GM18907 (cell line): ENCODE measurements around the gene TEAD2.

Experiments
- ATAC-seq: cut with Tn5 transposase; IDR thresholded peaks from one replicate; pipeline ENCODE4 v1.9.1; 2021; ENCODE audit warnings: mild to moderate bottlenecking, moderate library complexity; ENCODE audit not compliant: unreplicated experiment

Gene TEAD2

GRCh38 chr19:49362048-49362928, at the start of gene TEAD2:
TEAD2 (minus strand) TSS chr19:49362416; CDS start chr19:49360075, 2,341 bp downstream.
- ATAC-seq = no peak

- ATAC-seq = no peak
Measured at GRCh38 chr19:49411681-49412326, 49.6 kb upstream of the TEAD2 start.

- no peak for ATAC-seq
Measured at GRCh38 chr19:49409441-49410029, 47.3 kb upstream of the TEAD2 start.

- no peak for ATAC-seq
Measured at GRCh38 chr19:49408816-49409440, 46.7 kb upstream of the TEAD2 start.

GRCh38 chr19:49407482-49408015, 45.3 kb upstream of the TEAD2 start:
- ATAC-seq = no peak

- ATAC-seq = no peak
Measured at GRCh38 chr19:49407079-49407478, 44.9 kb upstream of the TEAD2 start.

GRCh38 chr19:49403404-49404187, 41.4 kb upstream of the TEAD2 start:
- no peak for ATAC-seq

GRCh38 chr19:49400029-49400428, 37.8 kb upstream of the TEAD2 start:
- ATAC-seq = no peak

- no peak for ATAC-seq
Measured at GRCh38 chr19:49398931-49399330, 36.7 kb upstream of the TEAD2 start.

- no peak for ATAC-seq
Measured at GRCh38 chr19:49398001-49398615, 35.9 kb upstream of the TEAD2 start.

- no peak for ATAC-seq
Measured at GRCh38 chr19:49396738-49397505, 34.7 kb upstream of the TEAD2 start.

- no peak for ATAC-seq
Measured at GRCh38 chr19:49395581-49396407, 33.6 kb upstream of the TEAD2 start.

- no peak for ATAC-seq
Measured at GRCh38 chr19:49393881-49394280, 31.7 kb upstream of the TEAD2 start.

GRCh38 chr19:49391581-49392399, 29.6 kb upstream of the TEAD2 start:
- no peak for ATAC-seq

GRCh38 chr19:49390929-49391359, 28.7 kb upstream of the TEAD2 start:
- no peak for ATAC-seq

GRCh38 chr19:49390131-49390928, 28.1 kb upstream of the TEAD2 start:
- ATAC-seq = no peak

- no peak for ATAC-seq
Measured at GRCh38 chr19:49389406-49389805, 27.2 kb upstream of the TEAD2 start.
